Panc1 (cell line): ENCODE results near the gene DYNC1LI1. TPM values are rescaled to one million over a fixed set of nuclear protein-coding genes. Genes with fewer than 3 reads are reported as not detected.

Experiments used
- ATAC-seq: fragments of 200-7000 bp; cut with Tn5 transposase; 2 replicates; pipeline ENCODE4 v1.9.1; 2020; ENCODE audit warnings: mild to moderate bottlenecking, moderate library complexity
- BruUV-seq: library from RNA; stranded (reverse); fragments of 400-500 nt; replicated peaks from 2 replicates; lab custom pipeline; 2021; lab: Mats Ljungman, UMichigan
- CTCF ChIA-PET: fragments of 300-600 bp; sonication (Branson Sonifier 250); formaldehyde crosslinking; loops from one replicate; lab custom pipeline; 2022; ENCODE audit warnings: antibody characterized with exemption; lab: Charles Lee
- POLR2A ChIA-PET: fragments of 300-600 bp; sonication (Branson Sonifier 250); formaldehyde crosslinking; loops from one replicate; lab custom pipeline; 2022; ENCODE audit warnings: antibody characterized with exemption; lab: Charles Lee
- DNase-seq: peaks from one replicate; pipeline ENCODE4 v3.0.0-alpha.2; 2010; ENCODE audit warnings: low read depth, low spot score
- H3K27ac ChIP-seq: 2 replicates; pipeline ENCODE4 v1.5.1; 2011; ENCODE audit warnings: mild to moderate bottlenecking, low read length, inconsistent platforms
- H3K27me3 ChIP-seq: fragments of 200-500 bp; sonication (Bioruptor generic); 2 replicates; pipeline ENCODE4 v1.6.0; 2014; ENCODE audit warnings: low read length, inconsistent platforms; ENCODE audit not compliant: control insufficient read depth, insufficient read depth
- H3K36me3 ChIP-seq: fragments of 200-500 bp; sonication (Bioruptor generic); 2 replicates; pipeline ENCODE4 v1.5.1; 2014; ENCODE audit warnings: inconsistent platforms, mild to moderate bottlenecking, low read length, moderate library complexity; ENCODE audit not compliant: control insufficient read depth, insufficient read depth
- H3K4me1 ChIP-seq: 2 replicates; pipeline ENCODE4 v1.5.1; 2011; ENCODE audit warnings: inconsistent platforms, mild to moderate bottlenecking, low read length, moderate library complexity; ENCODE audit not compliant: control insufficient read depth, insufficient read depth
- H3K4me3 ChIP-seq, 2 experiments: 2 replicates each; pipeline ENCODE4 v1.5.1; 2011 to 2012; ENCODE audit warnings: low read depth in 2 of 2, low read length in 2 of 2, mild to moderate bottlenecking in 2 of 2, inconsistent platforms in 1 of 2, moderate library complexity in 1 of 2
- H3K9me3 ChIP-seq: fragments of 200-500 bp; sonication (Bioruptor generic); 2 replicates; pipeline ENCODE4 v1.5.1; 2014; ENCODE audit warnings: low read depth, mild to moderate bottlenecking, inconsistent platforms, low read length, moderate library complexity; ENCODE audit not compliant: control insufficient read depth, insufficient read depth
- POLR2AphosphoS5 ChIP-seq: IDR thresholded peaks from 2 replicates; pipeline ENCODE4 v1.6.1; 2012; ENCODE audit warnings: mild to moderate bottlenecking, low read depth, low read length, moderate library complexity
- REST ChIP-seq, 2 experiments: IDR thresholded peaks; 2 replicates each; pipeline ENCODE4 v1.6.1; 2011 to 2012; ENCODE audit warnings: low read depth in 2 of 2, control low read depth in 1 of 2, low read length in 1 of 2, mild to moderate bottlenecking in 1 of 2, moderate library complexity in 1 of 2; ENCODE audit not compliant: insufficient read depth in 1 of 2
- SIN3A ChIP-seq: IDR thresholded peaks from 2 replicates; pipeline ENCODE4 v1.6.1; 2012; ENCODE audit warnings: low read depth, mild to moderate bottlenecking, low read length, moderate library complexity, borderline replicate concordance; ENCODE audit not compliant: insufficient read depth
- TCF7L2 ChIP-seq: IDR thresholded peaks from 2 replicates; pipeline ENCODE4 v1.6.1; 2011; ENCODE audit warnings: mild to moderate bottlenecking, low read depth, low read length, inconsistent platforms
- in situ Hi-C: cut with HindIII; loops from 2 replicates; pipeline ENCODE4 v1.10.0; 2016; ENCODE audit warnings: low sequenced_read_pairs, low pct_unique_long_range_greater_than_20kb
- intact Hi-C: fragments of 100-400 bp; cut with micrococcal nuclease; formaldehyde crosslinking; loops from one replicate; pipeline ENCODE4 v1.10.0; 2022; ENCODE audit not compliant: unreplicated experiment
- total RNA-seq: library from RNA; stranded (reverse); gene quantifications from one replicate; pipeline ENCODE4 v1.2.1, GENCODE V29; 2021; ENCODE audit not compliant: unreplicated experiment
- TF ChIP-seq, protein P1 (sequence below): fragments of 450-650 bp; IDR thresholded peaks from 2 replicates; pipeline ENCODE4 v1.5.1; 2017; ENCODE audit warnings: mild to moderate bottlenecking

DYNC1LI1 gene
- total RNA-seq, 1 experiment from 2014 or later, result 30.5 TPM

DNA sequence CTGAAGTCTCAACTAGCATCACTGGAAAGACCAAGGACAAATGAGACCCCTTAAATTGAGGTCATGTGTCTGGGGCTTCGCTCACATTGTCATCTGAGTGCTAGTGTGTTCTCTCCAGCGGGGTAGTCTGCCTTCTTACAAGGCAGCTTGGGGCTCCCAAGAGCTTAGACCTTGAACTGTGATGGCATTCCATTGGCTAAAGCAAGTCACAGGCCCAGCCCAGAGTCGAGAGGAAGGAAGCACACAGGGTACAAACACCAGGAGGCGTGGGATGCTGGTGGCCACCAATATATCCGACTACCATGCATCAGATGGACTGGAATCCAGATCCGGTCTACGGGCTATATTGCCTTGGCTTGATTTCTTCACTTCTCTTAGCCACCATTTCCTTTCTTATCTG lies 31.5 kb upstream of the DYNC1LI1 start:
- intact Hi-C loops (no loop called here), in situ Hi-C loops (no loop called here)
- ATAC-seq, result no peak
- DNase-seq, result no peak
- POLR2A ChIA-PET, result no interaction called here
- Histone ChIP-seq H3K9me3 (no peaks in the 10 kb centered on the region), H3K27ac (no peak overlapping the region), H3K4me1 (no peaks in the 10 kb centered on the region), H3K4me3 (no peak overlapping the region), H3K27me3 (no peaks in the 10 kb centered on the region), H3K36me3 (no peaks in the 10 kb centered on the region)
- no peak for TF ChIP-seq POLR2AphosphoS5
- TF ChIP-seq REST (IDR thresholded peaks at IDR 0.05; ENCODE audit: insufficient read depth in 1 of 2, low read depth in 2 of 2, low read length in 1 of 2), result no peak
- TF ChIP-seq, protein P1, sequence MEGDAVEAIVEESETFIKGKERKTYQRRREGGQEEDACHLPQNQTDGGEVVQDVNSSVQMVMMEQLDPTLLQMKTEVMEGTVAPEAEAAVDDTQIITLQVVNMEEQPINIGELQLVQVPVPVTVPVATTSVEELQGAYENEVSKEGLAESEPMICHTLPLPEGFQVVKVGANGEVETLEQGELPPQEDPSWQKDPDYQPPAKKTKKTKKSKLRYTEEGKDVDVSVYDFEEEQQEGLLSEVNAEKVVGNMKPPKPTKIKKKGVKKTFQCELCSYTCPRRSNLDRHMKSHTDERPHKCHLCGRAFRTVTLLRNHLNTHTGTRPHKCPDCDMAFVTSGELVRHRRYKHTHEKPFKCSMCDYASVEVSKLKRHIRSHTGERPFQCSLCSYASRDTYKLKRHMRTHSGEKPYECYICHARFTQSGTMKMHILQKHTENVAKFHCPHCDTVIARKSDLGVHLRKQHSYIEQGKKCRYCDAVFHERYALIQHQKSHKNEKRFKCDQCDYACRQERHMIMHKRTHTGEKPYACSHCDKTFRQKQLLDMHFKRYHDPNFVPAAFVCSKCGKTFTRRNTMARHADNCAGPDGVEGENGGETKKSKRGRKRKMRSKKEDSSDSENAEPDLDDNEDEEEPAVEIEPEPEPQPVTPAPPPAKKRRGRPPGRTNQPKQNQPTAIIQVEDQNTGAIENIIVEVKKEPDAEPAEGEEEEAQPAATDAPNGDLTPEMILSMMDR, result no peak
- no peak for TF ChIP-seq SIN3A
- BruUV-seq, result no TSS peak
- CTCF ChIA-PET, result no interaction called here

DNA sequence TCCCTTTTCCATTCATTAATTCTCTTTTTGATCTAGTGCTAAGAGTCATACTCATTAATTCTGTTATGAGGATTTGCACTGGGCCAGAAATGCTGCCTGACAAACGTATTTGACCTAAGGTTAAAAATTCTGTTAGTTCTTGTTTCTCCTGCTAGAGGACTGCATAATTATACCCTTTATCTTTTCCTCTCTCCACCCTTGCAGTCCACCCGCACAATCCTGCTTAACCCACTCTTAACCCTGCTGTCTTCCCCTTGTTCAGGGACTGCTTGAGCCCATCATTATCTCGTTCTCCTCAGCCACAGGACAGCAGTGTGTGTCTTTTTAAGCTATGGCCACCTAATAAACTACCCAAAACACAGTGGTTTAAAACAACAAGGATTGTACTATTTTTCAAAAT lies 31.1 kb upstream of the DYNC1LI1 start:
- no peaks in the 10 kb centered on the region for H3K27me3 ChIP-seq
- no peaks in the 10 kb centered on the region for H3K9me3 ChIP-seq
- no peak overlapping the region for H3K27ac ChIP-seq
- intact Hi-C loops (no loop called here), in situ Hi-C loops (no loop called here)
- no peaks in the 10 kb centered on the region for H3K4me1 ChIP-seq
- no peak overlapping the region for H3K4me3 ChIP-seq
- H3K36me3 ChIP-seq, result no peaks in the 10 kb centered on the region
- no TSS peak for BruUV-seq
- POLR2A ChIA-PET, result no interaction called here
- ATAC-seq, result no peak
- TF ChIP-seq TCF7L2, result no peak
- TF ChIP-seq POLR2AphosphoS5, result no peak
- TF ChIP-seq REST (IDR thresholded peaks at IDR 0.05; ENCODE audit: insufficient read depth in 1 of 2, low read depth in 2 of 2, low read length in 1 of 2), result no peak
- TF ChIP-seq SIN3A, result no peak
- TF ChIP-seq, protein P1, result no peak
- CTCF ChIA-PET, result no interaction called here
- DNase-seq, result no peak
